HG03280 (cell line): ENCODE data around the gene P2RY12.

Experiments
- ATAC-seq: cut with Tn5 transposase; IDR thresholded peaks from one replicate; pipeline ENCODE4 v1.9.1; 2021; ENCODE audit warnings: mild to moderate bottlenecking, moderate library complexity; ENCODE audit not compliant: unreplicated experiment

P2RY12 gene

DNA sequence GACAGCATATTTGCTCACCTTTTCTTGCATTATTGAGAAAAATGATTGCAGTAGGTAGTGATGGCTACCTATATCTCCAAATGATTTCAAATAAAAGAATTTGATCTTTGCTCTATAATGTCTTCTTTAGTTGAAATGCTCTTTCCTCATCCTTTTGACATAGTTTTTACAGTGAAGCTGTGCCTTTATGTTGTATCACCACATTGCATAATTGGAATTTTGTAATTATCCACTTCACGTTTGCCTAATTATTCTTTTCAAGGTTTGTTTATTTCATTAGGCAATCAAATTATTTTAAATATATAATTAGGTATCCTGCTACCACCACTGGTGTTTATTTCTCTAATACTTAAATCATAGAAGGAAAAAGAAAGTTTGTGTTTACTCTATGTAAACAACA, 33.9 kb downstream of the P2RY12 start:
- ATAC-seq = no peak

- no peak for ATAC-seq
Measured at GRCh38 chr3:151347432-151347831, 37.1 kb downstream of the P2RY12 start.

- ATAC-seq = no peak
Measured at GRCh38 chr3:151346292-151346691, 38.3 kb downstream of the P2RY12 start.

- ATAC-seq = no peak
Measured at GRCh38 chr3:151345859-151346258, 38.7 kb downstream of the P2RY12 start.

DNA sequence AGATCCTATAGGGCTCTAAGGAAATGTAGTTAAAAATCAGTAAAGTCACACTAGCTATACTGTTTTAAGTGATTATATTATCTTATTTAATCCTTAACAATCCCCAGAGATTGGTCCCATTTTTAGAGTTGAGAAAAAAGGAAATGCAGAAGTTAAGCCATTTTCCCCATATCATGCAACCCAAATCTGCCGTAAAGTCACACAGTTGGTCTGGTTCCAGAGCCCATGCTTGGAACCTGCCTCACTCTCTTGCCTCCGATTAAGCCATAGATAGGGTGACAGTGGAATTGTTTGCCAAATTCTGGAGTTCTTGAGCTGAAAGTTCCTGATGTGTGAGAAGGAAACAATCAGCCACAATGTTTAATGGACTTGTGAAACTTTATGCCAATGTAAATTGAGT, 52.9 kb downstream of the P2RY12 start:
- ATAC-seq = no peak

- ATAC-seq = no peak
Measured at GRCh38 chr3:151330899-151331298, 53.7 kb downstream of the P2RY12 start.

GRCh38 chr3:151330379-151330778, 54.2 kb downstream of the P2RY12 start:
- ATAC-seq = no peak

GRCh38 chr3:151329363-151329762, 55.2 kb downstream of the P2RY12 start, which contains the start of gene P2RY13:
Gene P2RY13 (minus strand): TSS chr3:151329549. CDS start chr3:151329528, 21 bp downstream.
- ATAC-seq = no peak

- no peak for ATAC-seq
Measured at GRCh38 chr3:151328298-151328995, 56.1 kb downstream of the P2RY12 start.

- no peak for ATAC-seq
Measured at GRCh38 chr3:151327571-151328198, 56.9 kb downstream of the P2RY12 start.

DNA sequence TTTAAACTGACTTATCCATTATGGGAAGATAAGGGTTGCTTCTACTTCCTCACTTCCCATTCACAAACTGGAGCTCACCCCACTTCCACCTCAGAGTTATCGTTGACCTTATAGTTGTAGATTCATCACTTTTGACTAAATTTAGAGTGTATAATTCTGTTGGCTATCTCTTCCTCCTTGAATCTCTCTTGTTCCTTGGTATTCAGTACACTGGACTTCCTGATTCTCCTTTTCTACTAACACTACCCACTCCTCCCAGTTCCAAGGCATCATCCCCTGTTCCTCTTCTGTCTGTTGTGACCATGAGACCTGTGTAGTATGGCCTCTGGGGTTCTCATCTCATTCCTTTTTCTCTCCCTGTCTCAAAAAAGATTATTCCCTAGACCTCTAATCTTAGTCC, 62.0 kb downstream of the P2RY12 start:
- ATAC-seq = no peak

DNA sequence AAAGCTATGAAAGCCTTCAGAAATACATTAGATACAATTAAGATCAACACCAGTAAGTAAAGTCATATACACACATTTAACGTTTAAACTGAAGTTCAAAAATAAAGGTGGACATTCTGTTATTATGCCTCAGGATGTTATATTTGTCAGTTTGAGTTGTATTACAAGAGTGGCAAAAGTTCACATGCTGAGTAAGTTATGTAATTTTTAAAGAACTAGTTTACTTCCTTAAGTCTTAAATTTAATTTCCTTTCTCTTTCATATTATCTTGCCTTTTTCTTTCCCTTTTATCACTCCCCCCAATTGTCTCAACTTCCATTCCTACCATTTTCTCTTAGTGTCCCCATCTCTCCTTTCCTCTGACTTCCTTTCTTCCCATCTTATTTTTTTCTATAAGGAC, 63.0 kb downstream of the P2RY12 start:
- ATAC-seq = no peak

DNA sequence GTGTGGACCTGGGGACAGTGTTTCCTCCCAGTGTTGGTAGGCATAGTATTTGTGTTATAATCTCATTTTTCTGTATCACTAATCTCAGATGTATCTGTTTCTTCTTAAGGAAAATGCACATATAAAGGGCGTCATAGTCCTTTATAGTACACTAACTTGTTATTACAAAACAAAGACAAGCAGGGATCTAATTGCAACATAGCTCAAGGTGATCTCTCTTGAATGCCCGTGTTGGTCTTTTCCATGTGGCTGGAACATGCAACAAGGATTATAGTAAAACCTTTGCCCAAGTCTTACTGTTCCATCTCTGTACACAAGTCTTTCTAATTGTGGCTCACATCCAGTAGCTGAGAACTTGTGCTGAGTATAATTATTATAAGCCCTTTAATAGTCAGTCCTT, 64.4 kb downstream of the P2RY12 start:
- ATAC-seq = no peak

DNA sequence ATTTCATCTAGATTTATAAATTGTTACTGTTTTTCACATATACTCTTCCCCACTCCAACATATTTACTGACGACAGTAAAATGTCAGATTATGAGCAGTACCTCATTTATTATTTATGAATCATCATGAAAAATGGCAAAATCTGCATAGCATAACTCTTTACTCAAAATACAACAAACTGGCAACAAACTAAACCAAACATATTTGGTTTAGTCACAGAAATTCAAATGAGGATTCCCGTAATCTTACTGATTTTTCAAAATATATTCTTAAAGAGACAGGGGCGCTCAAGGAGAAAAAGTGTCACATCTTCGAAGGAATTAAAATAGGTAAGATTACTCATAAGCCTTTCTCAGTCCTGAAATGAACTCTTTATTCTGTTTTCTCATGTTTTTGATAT, 64.9 kb downstream of the P2RY12 start:
- ATAC-seq = no peak

DNA sequence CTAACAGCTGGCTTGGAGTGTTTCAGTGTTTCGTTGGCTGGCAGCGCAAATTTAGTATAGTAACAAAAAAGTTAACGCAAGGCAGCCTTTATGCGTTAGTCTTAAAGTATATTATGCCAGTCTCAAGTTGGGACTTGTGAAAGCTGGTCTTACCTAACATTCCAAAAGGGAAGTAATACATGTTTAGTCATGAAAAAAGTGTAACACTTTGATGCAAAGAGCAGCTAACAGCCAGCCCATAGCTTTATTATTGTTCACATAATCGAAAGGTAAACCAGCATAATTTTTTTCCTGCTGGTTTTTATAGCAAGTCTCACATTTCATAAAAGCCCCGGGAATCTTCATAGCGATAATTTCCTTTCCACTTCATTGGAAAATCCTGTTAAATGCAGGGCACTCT, 65.6 kb downstream of the P2RY12 start:
- ATAC-seq = no peak

- no peak for ATAC-seq
Measured at GRCh38 chr3:151318313-151318712, 66.2 kb downstream of the P2RY12 start.

DNA sequence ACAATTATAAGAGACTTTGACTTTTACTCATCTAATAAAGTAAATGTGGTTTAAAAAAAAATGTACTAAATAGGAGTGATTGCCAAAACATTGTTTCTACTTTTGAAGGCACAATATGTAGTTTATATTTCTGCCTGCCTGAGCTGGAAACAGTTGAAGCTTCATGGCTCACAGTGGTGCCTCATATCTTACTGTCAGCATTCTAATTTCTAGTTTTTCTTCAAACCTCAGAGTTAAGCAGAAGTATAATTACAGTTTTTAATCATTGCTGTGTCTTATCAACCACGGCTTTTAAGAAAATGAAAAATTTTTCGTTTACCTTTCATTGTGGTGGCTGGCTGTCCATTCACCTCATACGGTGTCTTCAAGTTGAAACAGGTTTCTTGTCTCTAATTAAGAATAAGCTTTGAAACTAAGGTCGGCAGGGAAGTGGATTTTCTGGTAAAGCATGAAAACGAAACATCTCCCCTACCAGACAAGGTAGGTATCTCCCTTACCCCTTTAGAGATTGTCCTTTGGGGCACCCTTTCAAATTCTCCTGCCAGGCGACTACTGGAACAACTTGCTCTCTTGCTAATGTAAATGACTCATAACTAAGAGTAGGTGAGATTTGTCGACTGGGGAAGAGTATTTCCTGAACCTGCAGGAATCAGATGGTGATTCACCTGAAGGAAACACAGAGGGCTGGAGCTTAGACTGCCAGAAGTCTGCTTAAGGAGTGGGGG, 68.1 kb downstream of the P2RY12 start, which contains the start of gene GPR87:
Gene GPR87 (minus strand): TSS at position 554 of the 725 bp plus-strand sequence. CDS start 16,720 bp downstream, outside the sequence.
- no peak for ATAC-seq

DNA sequence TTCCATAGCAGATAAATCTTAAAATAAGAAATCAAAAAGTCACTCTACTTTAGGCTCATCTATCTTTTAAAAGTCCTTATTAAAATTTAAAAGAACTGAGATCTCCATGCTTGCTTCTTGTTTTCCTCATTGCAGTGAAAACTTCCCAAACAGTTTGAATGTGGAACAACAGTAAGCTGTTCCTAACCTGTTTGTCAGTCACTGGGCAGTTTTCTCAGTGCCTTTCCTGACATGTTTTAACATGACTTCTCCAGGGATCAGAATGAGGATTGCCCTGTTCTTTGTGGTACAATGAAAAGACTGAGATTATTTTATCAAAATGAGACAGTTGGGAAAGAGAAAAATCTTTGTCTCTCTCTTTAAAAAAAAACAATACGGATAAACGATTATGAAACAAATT, 68.7 kb downstream of the P2RY12 start:
- ATAC-seq = no peak

DNA sequence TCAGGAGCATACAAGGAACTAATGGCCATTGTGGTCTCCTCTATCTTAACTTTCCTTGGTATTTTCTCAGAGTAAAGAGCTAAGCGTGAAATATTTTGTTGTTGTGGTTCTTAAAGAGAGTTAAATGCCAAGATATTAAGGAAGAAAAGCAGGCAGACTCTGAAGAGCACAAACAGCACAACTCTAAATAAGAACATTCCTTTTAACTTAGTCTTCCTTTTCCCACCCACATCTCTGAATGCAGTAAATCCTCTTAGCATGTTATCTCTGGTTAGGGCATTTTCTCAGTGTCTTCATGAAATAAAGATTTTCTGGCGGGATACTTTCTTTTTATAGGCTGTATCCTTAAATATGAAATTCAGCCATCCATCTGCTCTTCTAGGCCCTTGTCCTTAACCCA, 69.4 kb downstream of the P2RY12 start:
- ATAC-seq = no peak

DNA sequence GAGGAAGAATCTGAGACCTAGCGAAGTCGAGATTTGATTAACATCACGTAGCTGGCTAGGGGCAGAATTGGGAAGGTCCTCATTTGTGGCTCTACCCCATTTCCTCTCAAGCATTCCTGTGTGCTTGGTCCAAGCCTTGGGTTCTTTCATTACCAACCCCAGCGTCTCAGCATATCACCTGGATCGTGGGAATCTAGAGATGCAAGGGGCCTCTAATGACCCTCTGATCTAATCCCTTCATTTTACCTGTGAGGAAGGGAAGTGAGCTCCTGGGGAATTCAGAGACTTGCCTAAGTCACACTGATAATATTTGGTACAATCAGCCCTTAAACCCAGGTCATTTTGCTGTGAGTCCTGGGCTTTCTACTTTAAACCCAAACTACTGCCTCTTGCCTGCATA, 70.0 kb downstream of the P2RY12 start:
- no peak for ATAC-seq

DNA sequence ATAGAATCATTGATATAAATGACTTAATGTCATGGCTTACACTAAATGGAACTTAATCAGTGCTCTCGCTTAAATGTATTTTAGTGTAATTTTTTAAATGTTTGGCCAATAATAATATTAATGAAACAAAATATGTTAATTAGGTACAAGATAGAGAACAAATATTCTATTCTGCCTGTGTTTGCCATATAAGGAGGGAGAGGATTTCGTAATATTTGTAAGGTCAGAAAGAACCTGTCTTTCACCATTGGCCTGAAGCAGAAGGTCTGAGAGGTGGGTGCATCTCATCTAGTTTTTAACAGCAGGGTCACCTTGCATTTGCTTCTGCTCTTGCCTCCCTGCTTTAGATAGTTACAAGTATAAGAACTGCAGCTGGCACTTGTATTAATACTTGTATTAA, 70.4 kb downstream of the P2RY12 start:
- no peak for ATAC-seq

- ATAC-seq = no peak
Measured at GRCh38 chr3:151312972-151313371, 71.6 kb downstream of the P2RY12 start.
